Liver (tissue), 9 donors: ENCODE results near the gene SZT2. TPM values are rescaled to one million over a fixed set of nuclear protein-coding genes. Genes with fewer than 3 reads are reported as not detected.

Experiments
- DNase-seq: peaks from one replicate; pipeline ENCODE4 v3.0.0-alpha.2; 2017; ENCODE audit warnings: low spot score
- H3K27ac ChIP-seq, 2 donors: one replicate each; pipeline ENCODE4 v1.7.0; 2013; ENCODE audit warnings: inconsistent platforms in 2 of 2, low read length in 2 of 2, control low read depth in 1 of 2, low read depth in 1 of 2, mild to moderate bottlenecking in 1 of 2
- H3K27me3 ChIP-seq, 4 donors: one replicate each; pipeline versions ENCODE4 v1.6.1 to v1.7.0; 2013; ENCODE audit warnings: low read length in 3 of 4, inconsistent platforms in 1 of 4, mild to moderate bottlenecking in 1 of 4, moderate library complexity in 1 of 4; ENCODE audit not compliant: control insufficient read depth in 4 of 4, insufficient read depth in 4 of 4
- H3K36me3 ChIP-seq, 4 donors: one replicate each; pipeline versions ENCODE4 v1.6.1 to v1.7.0; 2013; ENCODE audit warnings: low read length in 3 of 4, mild to moderate bottlenecking in 3 of 4, low read depth in 1 of 4, moderate library complexity in 1 of 4; ENCODE audit not compliant: control insufficient read depth in 4 of 4, insufficient read depth in 3 of 4
- H3K4me1 ChIP-seq, 4 donors: one replicate each; pipeline versions ENCODE4 v1.6.1 to v1.7.0; 2013; ENCODE audit warnings: low read length in 3 of 4, mild to moderate bottlenecking in 3 of 4, moderate library complexity in 1 of 4; ENCODE audit not compliant: control insufficient read depth in 4 of 4, insufficient read depth in 4 of 4
- H3K4me3 ChIP-seq, 3 donors: one replicate each; pipeline versions ENCODE4 v1.6.1 to v1.7.0; 2013; ENCODE audit warnings: low read length in 3 of 3, control low read depth in 1 of 3, low read depth in 1 of 3, mild to moderate bottlenecking in 1 of 3
- H3K9ac ChIP-seq, 2 donors: one replicate each; pipeline ENCODE4 v1.7.0; 2013; ENCODE audit warnings: low read length in 2 of 2, mild to moderate bottlenecking in 2 of 2, moderate library complexity in 2 of 2, control low read depth in 1 of 2, low read depth in 1 of 2
- H3K9me3 ChIP-seq, 4 donors: one replicate each; pipeline versions ENCODE4 v1.6.1 to v1.7.0; 2013; ENCODE audit warnings: low read length in 3 of 4; ENCODE audit not compliant: control insufficient read depth in 4 of 4
- ATF3 ChIP-seq: IDR thresholded peaks from 2 replicates; pipeline ENCODE4 v1.6.1; 2016; ENCODE audit warnings: antibody characterized with exemption
- CTCF ChIP-seq: fragments of 150-350 bp; IDR thresholded peaks from 2 replicates; pipeline ENCODE4 v1.5.1; 2017; ENCODE audit warnings: improper control_type of control experiment, low read depth, low read length; ENCODE audit not compliant: missing input control
- EGR1 ChIP-seq, 2 donors: IDR thresholded peaks; 2 replicates each; pipeline ENCODE4 v1.6.1; 2016 to 2018; ENCODE audit warnings: antibody characterized with exemption in 2 of 2, low read depth in 2 of 2
- FOXA1 ChIP-seq: IDR thresholded peaks from 2 replicates; pipeline ENCODE4 v1.6.1; 2016; ENCODE audit warnings: antibody characterized with exemption
- FOXA2 ChIP-seq: IDR thresholded peaks from 2 replicates; pipeline ENCODE4 v1.6.1; 2016; ENCODE audit warnings: antibody characterized with exemption
- GABPA ChIP-seq, 2 donors: IDR thresholded peaks in 1 of 2; conservative IDR thresholded peaks in 1 of 2; 2 replicates each; pipeline ENCODE4 v1.6.1; 2016; ENCODE audit warnings: antibody characterized with exemption in 2 of 2, mild to moderate bottlenecking in 1 of 2, moderate library complexity in 1 of 2
- HNF4A ChIP-seq, 2 donors: conservative IDR thresholded peaks; 2 replicates each; pipeline ENCODE4 v1.6.1; 2016; ENCODE audit warnings: antibody characterized with exemption in 2 of 2, mild to moderate bottlenecking in 2 of 2
- HNF4G ChIP-seq: IDR thresholded peaks from 2 replicates; pipeline ENCODE4 v1.6.1; 2016; ENCODE audit warnings: antibody characterized with exemption
- JUND ChIP-seq, 2 donors: IDR thresholded peaks; 2 replicates each; pipeline ENCODE4 v1.6.1; 2016; ENCODE audit warnings: antibody characterized with exemption in 2 of 2
- NR2F2 ChIP-seq: IDR thresholded peaks from 2 replicates; pipeline ENCODE4 v1.6.1; 2016; ENCODE audit warnings: antibody characterized with exemption
- RAD21 ChIP-seq, 2 donors: IDR thresholded peaks; 2 replicates each; pipeline ENCODE4 v1.6.1; 2016; ENCODE audit warnings: antibody characterized with exemption in 2 of 2, mild to moderate bottlenecking in 2 of 2
- RXRA ChIP-seq, 2 donors: IDR thresholded peaks; 2 replicates each; pipeline ENCODE4 v1.6.1; 2017 to 2018; ENCODE audit warnings: antibody characterized with exemption in 2 of 2, mild to moderate bottlenecking in 1 of 2
- SP1 ChIP-seq: IDR thresholded peaks from 2 replicates; pipeline ENCODE4 v1.6.1; 2018; ENCODE audit warnings: antibody characterized with exemption, mild to moderate bottlenecking
- TAF1 ChIP-seq: conservative IDR thresholded peaks from 2 replicates; pipeline ENCODE4 v1.6.1; 2016; ENCODE audit warnings: antibody characterized with exemption, mild to moderate bottlenecking
- YY1 ChIP-seq: IDR thresholded peaks from 2 replicates; pipeline ENCODE4 v1.6.1; 2016; ENCODE audit warnings: antibody characterized with exemption, mild to moderate bottlenecking
- WGBS: extraction: QIAGEN DNeasy Blood & Tissue Kit; methylation state at CpG from one replicate; pipeline ENCODE4 v1.1.7; 2013; 5-methylcytosine and 5-hydroxymethylcytosine counted together
- polyA plus RNA-seq, 2 donors: library from polyadenylated mRNA; stranded (reverse) in 1 of 2; unstranded in 1 of 2; fragments of 200-250 nt in 1 of 2; fragments of >200 nt in 1 of 2; fragmentation: Nextera tagmentation in 1 of 2; extraction: Ambion mirVana in 1 of 2; gene quantifications; one replicate each; pipeline versions ENCODE4 v1.2.1 to v1.2.3, GENCODE V29; 2013 to 2015
- total RNA-seq, 2 donors: library from RNA; depleted of rRNA; stranded (reverse); fragments of >200 nt; gene quantifications; one replicate each; pipeline ENCODE4 v1.2.3, GENCODE V29; 2014
- TF ChIP-seq, protein P1 (sequence below): IDR thresholded peaks from 2 replicates; pipeline ENCODE4 v1.6.1; 2016; ENCODE audit warnings: antibody characterized with exemption
- TF ChIP-seq, protein P2 (sequence below): IDR thresholded peaks from 2 replicates; pipeline ENCODE4 v1.6.1; 2016; ENCODE audit warnings: antibody characterized with exemption, mild to moderate bottlenecking
- TF ChIP-seq, protein P3 (sequence below): IDR thresholded peaks from 2 replicates; pipeline ENCODE4 v1.6.1; 2016; ENCODE audit warnings: antibody characterized with exemption
- donor health status: healthy.
- donor health status: healthy.
- donor health status: healthy.
- donor health status: healthy.
- donor health status: healthy.

The SZT2 gene
- total and polyA plus RNA-seq, 4 donors, result 4.8 to 31.0 (median 11.9) TPM

DNA sequence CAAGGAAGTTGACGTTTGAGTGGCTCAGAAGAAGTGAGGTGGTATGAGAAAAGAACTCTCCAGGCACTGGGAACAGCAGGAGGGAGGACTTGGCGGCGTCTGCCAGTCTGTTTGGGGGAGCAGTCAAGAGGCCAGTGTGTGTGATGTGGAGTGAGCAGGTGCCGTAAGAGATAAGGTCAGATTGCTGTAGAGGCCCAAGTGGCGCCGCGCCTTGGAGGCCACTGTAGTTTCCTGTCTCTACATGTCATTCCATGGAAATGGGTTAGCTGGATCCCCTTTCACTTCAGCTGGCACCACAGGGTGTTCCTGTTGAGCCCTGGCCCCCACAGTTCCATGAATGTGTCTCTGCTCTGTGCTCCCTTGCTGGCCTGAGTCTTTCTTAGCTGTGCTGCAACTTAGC, 105.5 kb downstream of the SZT2 start:
- no peaks in the 10 kb centered on the region for H3K27me3 ChIP-seq
- no peak overlapping the region for H3K9ac ChIP-seq
- TF ChIP-seq SP1, result no peak
- TF ChIP-seq JUND (IDR thresholded peaks at IDR 0.05), result no peak
- no peak for TF ChIP-seq HNF4G
- TF ChIP-seq EGR1 (IDR thresholded peaks at IDR 0.05; ENCODE audit: low read depth in 2 of 2), result no peak
- TF ChIP-seq HNF4A (conservative IDR thresholded peaks at IDR 0.05), result no peak
- no peak for TF ChIP-seq CTCF
- no peak for TF ChIP-seq RXRA (IDR thresholded peaks at IDR 0.05)
- no peak for TF ChIP-seq GABPA (IDR thresholded peaks at IDR 0.05 in 1 of 2, conservative IDR thresholded peaks at IDR 0.05 in 1 of 2)
- no peak for TF ChIP-seq FOXA2
- no peak for TF ChIP-seq RAD21 (IDR thresholded peaks at IDR 0.05)
- TF ChIP-seq, protein P1, sequence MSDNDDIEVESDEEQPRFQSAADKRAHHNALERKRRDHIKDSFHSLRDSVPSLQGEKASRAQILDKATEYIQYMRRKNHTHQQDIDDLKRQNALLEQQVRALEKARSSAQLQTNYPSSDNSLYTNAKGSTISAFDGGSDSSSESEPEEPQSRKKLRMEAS, result no peak
- no peak for TF ChIP-seq YY1
- TF ChIP-seq TAF1, result no peak
- TF ChIP-seq NR2F2, result no peak
- TF ChIP-seq FOXA1, result no peak
- TF ChIP-seq, protein P2, sequence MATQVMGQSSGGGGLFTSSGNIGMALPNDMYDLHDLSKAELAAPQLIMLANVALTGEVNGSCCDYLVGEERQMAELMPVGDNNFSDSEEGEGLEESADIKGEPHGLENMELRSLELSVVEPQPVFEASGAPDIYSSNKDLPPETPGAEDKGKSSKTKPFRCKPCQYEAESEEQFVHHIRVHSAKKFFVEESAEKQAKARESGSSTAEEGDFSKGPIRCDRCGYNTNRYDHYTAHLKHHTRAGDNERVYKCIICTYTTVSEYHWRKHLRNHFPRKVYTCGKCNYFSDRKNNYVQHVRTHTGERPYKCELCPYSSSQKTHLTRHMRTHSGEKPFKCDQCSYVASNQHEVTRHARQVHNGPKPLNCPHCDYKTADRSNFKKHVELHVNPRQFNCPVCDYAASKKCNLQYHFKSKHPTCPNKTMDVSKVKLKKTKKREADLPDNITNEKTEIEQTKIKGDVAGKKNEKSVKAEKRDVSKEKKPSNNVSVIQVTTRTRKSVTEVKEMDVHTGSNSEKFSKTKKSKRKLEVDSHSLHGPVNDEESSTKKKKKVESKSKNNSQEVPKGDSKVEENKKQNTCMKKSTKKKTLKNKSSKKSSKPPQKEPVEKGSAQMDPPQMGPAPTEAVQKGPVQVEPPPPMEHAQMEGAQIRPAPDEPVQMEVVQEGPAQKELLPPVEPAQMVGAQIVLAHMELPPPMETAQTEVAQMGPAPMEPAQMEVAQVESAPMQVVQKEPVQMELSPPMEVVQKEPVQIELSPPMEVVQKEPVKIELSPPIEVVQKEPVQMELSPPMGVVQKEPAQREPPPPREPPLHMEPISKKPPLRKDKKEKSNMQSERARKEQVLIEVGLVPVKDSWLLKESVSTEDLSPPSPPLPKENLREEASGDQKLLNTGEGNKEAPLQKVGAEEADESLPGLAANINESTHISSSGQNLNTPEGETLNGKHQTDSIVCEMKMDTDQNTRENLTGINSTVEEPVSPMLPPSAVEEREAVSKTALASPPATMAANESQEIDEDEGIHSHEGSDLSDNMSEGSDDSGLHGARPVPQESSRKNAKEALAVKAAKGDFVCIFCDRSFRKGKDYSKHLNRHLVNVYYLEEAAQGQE, result no peak
- TF ChIP-seq, protein P3, sequence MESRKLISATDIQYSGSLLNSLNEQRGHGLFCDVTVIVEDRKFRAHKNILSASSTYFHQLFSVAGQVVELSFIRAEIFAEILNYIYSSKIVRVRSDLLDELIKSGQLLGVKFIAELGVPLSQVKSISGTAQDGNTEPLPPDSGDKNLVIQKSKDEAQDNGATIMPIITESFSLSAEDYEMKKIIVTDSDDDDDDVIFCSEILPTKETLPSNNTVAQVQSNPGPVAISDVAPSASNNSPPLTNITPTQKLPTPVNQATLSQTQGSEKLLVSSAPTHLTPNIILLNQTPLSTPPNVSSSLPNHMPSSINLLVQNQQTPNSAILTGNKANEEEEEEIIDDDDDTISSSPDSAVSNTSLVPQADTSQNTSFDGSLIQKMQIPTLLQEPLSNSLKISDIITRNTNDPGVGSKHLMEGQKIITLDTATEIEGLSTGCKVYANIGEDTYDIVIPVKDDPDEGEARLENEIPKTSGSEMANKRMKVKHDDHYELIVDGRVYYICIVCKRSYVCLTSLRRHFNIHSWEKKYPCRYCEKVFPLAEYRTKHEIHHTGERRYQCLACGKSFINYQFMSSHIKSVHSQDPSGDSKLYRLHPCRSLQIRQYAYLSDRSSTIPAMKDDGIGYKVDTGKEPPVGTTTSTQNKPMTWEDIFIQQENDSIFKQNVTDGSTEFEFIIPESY, result no peak
- no peak for TF ChIP-seq ATF3
- H3K27ac ChIP-seq, result no peak overlapping the region
- H3K36me3 ChIP-seq, result no peaks in the 10 kb centered on the region
- H3K4me1 ChIP-seq, result peaks cover 2 to 8% (median 6%) of the 10 kb centered on the region in 4 donors
- H3K9me3 ChIP-seq, result no peaks in the 10 kb centered on the region
- DNase-seq, result peak; percentile 49
- no peak overlapping the region for H3K4me3 ChIP-seq
- WGBS, result 96% methylated on average over 7 of the region's 7 CpGs
